HepG2 (cell line): ENCODE measurements around the gene DPP7. TPM values are rescaled to one million over a fixed set of nuclear protein-coding genes. Genes with fewer than 3 reads are reported as not detected.

Experiments
- CCAR2 ChIP-seq: fragments of 200-400 bp; formaldehyde crosslinking; optimal IDR thresholded peaks from 2 replicates; pipeline ENCODE3; 2018; ENCODE audit warnings: low read depth, mild to moderate bottlenecking, low read length, moderate library complexity
- CHCHD3 ChIP-seq: sonication (generic); formaldehyde crosslinking; IDR thresholded peaks from 2 replicates; pipeline ENCODE4 v1.8.0; 2022; ENCODE audit warnings: mild to moderate bottlenecking, missing genetic modification reagents, moderate library complexity
- EP300 ChIP-seq, 3 experiments: sonication (generic) in 1 of 3; formaldehyde crosslinking in 1 of 3; IDR thresholded peaks; 2 replicates each; pipeline versions ENCODE4 v1.5.1 to v1.6.1; 2011 to 2020; ENCODE audit warnings: low read depth in 2 of 3, low read length in 2 of 3, borderline replicate concordance in 1 of 3, improper control_type of control experiment in 1 of 3, mild to moderate bottlenecking in 1 of 3, missing genetic modification reagents in 1 of 3, moderate library complexity in 1 of 3
- FOSL1 ChIP-seq: sonication (generic); formaldehyde crosslinking; IDR thresholded peaks from 2 replicates; pipeline ENCODE4 v1.9.0; 2021; ENCODE audit warnings: missing genetic modification reagents, borderline replicate concordance
- FOXC1 ChIP-seq: sonication (generic); formaldehyde crosslinking; IDR thresholded peaks from 2 replicates; pipeline ENCODE4 v1.8.0; 2022; ENCODE audit warnings: mild to moderate bottlenecking, missing genetic modification reagents, borderline replicate concordance
- GATAD2A ChIP-seq: IDR thresholded peaks from 2 replicates; pipeline ENCODE4 v1.6.1; 2016
- HDAC6 ChIP-seq: fragments of 200-600 bp; sonication (generic); IDR thresholded peaks from 2 replicates; pipeline ENCODE4 v1.7.0; 2017; ENCODE audit warnings: mild to moderate bottlenecking, antibody characterized with exemption, low read length, low read depth
- KDM1A ChIP-seq: IDR thresholded peaks from 2 replicates; pipeline ENCODE4 v1.6.1; 2016; ENCODE audit warnings: missing compliant biosample characterization
- NFKB2 ChIP-seq: sonication (generic); formaldehyde crosslinking; IDR thresholded peaks from 2 replicates; pipeline ENCODE4 v1.4.0; 2020; ENCODE audit warnings: missing genetic modification reagents, borderline replicate concordance
- ONECUT2 ChIP-seq: sonication (generic); formaldehyde crosslinking; IDR thresholded peaks from 2 replicates; pipeline ENCODE4 v1.4.0; 2020; ENCODE audit warnings: missing genetic modification reagents
- PCBP1 ChIP-seq: fragments of 200-400 bp; formaldehyde crosslinking; IDR thresholded peaks from 2 replicates; pipeline ENCODE4 v1.6.1; 2017; ENCODE audit warnings: mild to moderate bottlenecking, low read depth, low read length, borderline replicate concordance
- POLR2AphosphoS2 ChIP-seq: IDR thresholded peaks from 2 replicates; pipeline ENCODE4 v1.6.1; 2011; ENCODE audit warnings: low read depth, low read length, improper control_type of control experiment
- TSC22D2 ChIP-seq: sonication (generic); formaldehyde crosslinking; IDR thresholded peaks from 2 replicates; pipeline ENCODE4 v1.5.1; 2020; ENCODE audit warnings: missing genetic modification reagents, mild to moderate bottlenecking, borderline replicate concordance
- ZKSCAN1 ChIP-seq: fragments of 150-350 bp; IDR thresholded peaks from 2 replicates; pipeline ENCODE4 v1.6.1; 2014; ENCODE audit warnings: low read length
- ZNF256 ChIP-seq: sonication (generic); formaldehyde crosslinking; conservative IDR thresholded peaks from 2 replicates; pipeline ENCODE4 v1.4.0; 2020; ENCODE audit warnings: missing genetic modification reagents
- ZNF326 ChIP-seq: sonication (generic); formaldehyde crosslinking; IDR thresholded peaks from 2 replicates; pipeline ENCODE4 v1.4.0; 2020; ENCODE audit warnings: missing genetic modification reagents, borderline replicate concordance
- ZNF333 ChIP-seq: sonication (generic); formaldehyde crosslinking; IDR thresholded peaks from 2 replicates; pipeline ENCODE4 v1.4.0; 2020; ENCODE audit warnings: mild to moderate bottlenecking, missing genetic modification reagents, borderline replicate concordance
- ZNF550 ChIP-seq: sonication (generic); formaldehyde crosslinking; IDR thresholded peaks from 2 replicates; pipeline ENCODE4 v1.4.0; 2020; ENCODE audit warnings: mild to moderate bottlenecking, missing genetic modification reagents, borderline replicate concordance
- ZNF557 ChIP-seq: sonication (generic); formaldehyde crosslinking; IDR thresholded peaks from 2 replicates; pipeline ENCODE4 v1.4.0; 2020; ENCODE audit warnings: missing genetic modification reagents
- ZNF709 ChIP-seq: sonication (generic); formaldehyde crosslinking; IDR thresholded peaks from 2 replicates; pipeline ENCODE4 v1.5.0; 2020; ENCODE audit warnings: mild to moderate bottlenecking, missing genetic modification reagents
- ZNF776 ChIP-seq: sonication (generic); formaldehyde crosslinking; IDR thresholded peaks from 2 replicates; pipeline ENCODE4 v1.4.0; 2020; ENCODE audit warnings: mild to moderate bottlenecking, missing genetic modification reagents
- polyA plus RNA-seq, 8 experiments: library from polyadenylated mRNA; depleted of rRNA in 3 of 8; stranded (reverse) in 7 of 8; unstranded in 1 of 8; fragments of >200 nt; fragmentation: Illumina TruSeq in 4 of 8; extraction: Trizol in 4 of 8; gene quantifications; 2 replicates each; pipeline versions ENCODE4 v1.2.1 to v1.2.3, GENCODE V29; 2011 to 2016; ENCODE audit warnings: low read depth in 4 of 8, missing spikeins in 1 of 8, mixed read lengths in 1 of 8; ENCODE audit not compliant: insufficient read depth in 1 of 8
- total RNA-seq, 5 experiments: library from RNA; depleted of rRNA; stranded (reverse); fragments of >200 nt; fragmentation: Illumina TruSeq; extraction: Trizol; gene quantifications; 2 replicates each; pipeline ENCODE4 v1.2.3, GENCODE V29; 2016; ENCODE audit warnings: low read depth in 1 of 5
- TF ChIP-seq, protein P1 (sequence below): sonication (generic); formaldehyde crosslinking; IDR thresholded peaks from 2 replicates; pipeline ENCODE4 v1.4.0; 2020; ENCODE audit warnings: mild to moderate bottlenecking, missing genetic modification reagents
- TF ChIP-seq, protein P2 (sequence below): sonication (generic); formaldehyde crosslinking; IDR thresholded peaks from 2 replicates; pipeline ENCODE4 v1.4.0; 2020; ENCODE audit warnings: missing genetic modification reagents, mild to moderate bottlenecking, borderline replicate concordance
- TF ChIP-seq, protein P3 (sequence below): sonication (generic); formaldehyde crosslinking; conservative IDR thresholded peaks from 2 replicates; pipeline ENCODE4 v1.4.0; 2020; ENCODE audit warnings: missing genetic modification reagents

DPP7 gene
- total and polyA plus RNA-seq, 2 of the 13 experiments (the other 11 are each of a cell fraction or from before 2014, with no cell fraction given) = 1.2 to 4.5 TPM

DNA sequence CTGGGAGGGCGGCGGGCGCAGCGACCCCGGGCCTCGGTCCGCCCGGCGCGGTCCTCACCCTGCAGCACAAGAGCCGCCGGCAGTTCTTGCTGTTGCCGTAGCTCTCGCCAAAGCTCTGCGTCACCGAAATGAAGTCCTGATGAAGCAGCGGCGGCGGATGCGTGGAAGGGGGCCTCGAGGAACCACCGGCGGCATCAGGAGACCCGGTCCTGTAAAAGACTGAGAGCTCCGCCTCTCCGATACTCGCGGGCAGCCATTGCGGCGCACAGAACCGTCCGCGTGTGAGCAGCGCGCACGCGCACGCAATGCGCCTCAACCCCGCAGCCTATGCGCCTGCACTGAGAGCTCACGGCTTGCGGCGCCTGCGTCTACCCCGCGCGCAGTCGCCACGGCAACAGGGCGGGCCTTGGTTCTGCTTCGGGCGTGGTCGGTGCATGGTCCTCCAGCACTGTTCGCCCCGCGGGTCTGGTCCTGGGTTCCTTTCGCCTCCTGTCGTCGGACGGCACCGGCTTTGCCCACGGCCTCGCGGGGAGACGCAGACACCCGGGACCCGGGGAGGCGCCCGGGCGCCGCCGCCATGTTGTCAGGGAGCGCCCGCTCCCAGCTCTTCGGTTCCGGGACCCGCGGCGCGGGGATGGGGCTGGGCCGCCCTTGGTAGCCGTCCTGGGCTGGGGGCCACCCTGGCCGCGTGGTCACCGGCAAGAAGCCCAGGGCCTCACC is 15.1 kb upstream of the DPP7 start (continued):
- TF ChIP-seq ZNF550 = no peak
- TF ChIP-seq KDM1A (CRISPR knock-in tag) = no peak
- TF ChIP-seq NFKB2 = peak; percentile 62; the same call in 1 of the 2 replicates
- TF ChIP-seq, protein P1, sequence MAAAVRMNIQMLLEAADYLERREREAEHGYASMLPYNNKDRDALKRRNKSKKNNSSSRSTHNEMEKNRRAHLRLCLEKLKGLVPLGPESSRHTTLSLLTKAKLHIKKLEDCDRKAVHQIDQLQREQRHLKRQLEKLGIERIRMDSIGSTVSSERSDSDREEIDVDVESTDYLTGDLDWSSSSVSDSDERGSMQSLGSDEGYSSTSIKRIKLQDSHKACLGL = peak; percentile 81
- peak; percentile 70; the same call in 1 of the 2 replicates for TF ChIP-seq ZNF776 (CRISPR knock-in tag)
- no peak; the same call in 1 of the 2 replicates for TF ChIP-seq ZNF709 (CRISPR knock-in tag)
- no peak for TF ChIP-seq ZNF557 (CRISPR knock-in tag)
- no peak; the same call in 1 of the 2 replicates for TF ChIP-seq ZNF333 (CRISPR knock-in tag)
- TF ChIP-seq ZNF256 = peak; percentile 32; the same call in 1 of the 2 replicates
- TF ChIP-seq, protein P2, sequence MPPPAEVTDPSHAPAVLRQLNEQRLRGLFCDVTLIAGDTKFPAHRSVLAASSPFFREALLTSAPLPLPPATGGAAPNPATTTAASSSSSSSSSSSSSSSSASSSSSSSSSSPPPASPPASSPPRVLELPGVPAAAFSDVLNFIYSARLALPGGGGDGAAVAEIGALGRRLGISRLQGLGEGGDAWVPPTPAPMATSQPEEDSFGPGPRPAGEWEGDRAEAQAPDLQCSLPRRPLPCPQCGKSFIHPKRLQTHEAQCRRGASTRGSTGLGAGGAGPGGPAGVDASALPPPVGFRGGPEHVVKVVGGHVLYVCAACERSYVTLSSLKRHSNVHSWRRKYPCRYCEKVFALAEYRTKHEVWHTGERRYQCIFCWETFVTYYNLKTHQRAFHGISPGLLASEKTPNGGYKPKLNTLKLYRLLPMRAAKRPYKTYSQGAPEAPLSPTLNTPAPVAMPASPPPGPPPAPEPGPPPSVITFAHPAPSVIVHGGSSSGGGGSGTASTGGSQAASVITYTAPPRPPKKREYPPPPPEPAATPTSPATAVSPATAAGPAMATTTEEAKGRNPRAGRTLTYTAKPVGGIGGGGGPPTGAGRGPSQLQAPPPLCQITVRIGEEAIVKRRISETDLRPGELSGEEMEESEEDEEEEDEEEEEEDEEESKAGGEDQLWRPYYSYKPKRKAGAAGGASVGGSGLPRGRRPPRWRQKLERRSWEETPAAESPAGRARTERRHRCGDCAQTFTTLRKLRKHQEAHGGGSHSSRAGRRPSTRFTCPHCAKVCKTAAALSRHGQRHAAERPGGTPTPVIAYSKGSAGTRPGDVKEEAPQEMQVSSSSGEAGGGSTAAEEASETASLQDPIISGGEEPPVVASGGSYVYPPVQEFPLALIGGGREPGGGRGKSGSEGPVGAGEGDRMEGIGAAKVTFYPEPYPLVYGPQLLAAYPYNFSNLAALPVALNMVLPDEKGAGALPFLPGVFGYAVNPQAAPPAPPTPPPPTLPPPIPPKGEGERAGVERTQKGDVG (CRISPR knock-in tag) = no peak
- no peak for TF ChIP-seq PCBP1
- no peak; a peak in 1 of 4 replicates for TF ChIP-seq EP300 (IDR thresholded peaks at IDR 0.05; ENCODE audit: low read depth in 2 of 2, low read length in 2 of 2)
- TF ChIP-seq EP300 (CRISPR knock-in tag; IDR thresholded peaks at IDR 0.05; ENCODE audit: borderline replicate concordance) = no peak
- TF ChIP-seq TSC22D2 (CRISPR knock-in tag) = peak; percentile 15; the same call in 1 of the 2 replicates
- TF ChIP-seq FOSL1 (CRISPR knock-in tag) = peak; percentile 16; the same call in 1 of the 2 replicates
- TF ChIP-seq CCAR2 = no peak
- TF ChIP-seq POLR2AphosphoS2 = no peak
- TF ChIP-seq GATAD2A (CRISPR knock-in tag) = no peak
- TF ChIP-seq ZNF326 = no peak
- TF ChIP-seq HDAC6 = no peak
- TF ChIP-seq ONECUT2 (CRISPR knock-in tag) = no peak
- TF ChIP-seq CHCHD3 = 0 out of 2 replicates have a peak, but pooled peaks have one; percentile 47
- peak; percentile 45; the same call in 1 of the 2 replicates for TF ChIP-seq FOXC1 (CRISPR knock-in tag)
- TF ChIP-seq ZKSCAN1 = no peak
- TF ChIP-seq, protein P3, sequence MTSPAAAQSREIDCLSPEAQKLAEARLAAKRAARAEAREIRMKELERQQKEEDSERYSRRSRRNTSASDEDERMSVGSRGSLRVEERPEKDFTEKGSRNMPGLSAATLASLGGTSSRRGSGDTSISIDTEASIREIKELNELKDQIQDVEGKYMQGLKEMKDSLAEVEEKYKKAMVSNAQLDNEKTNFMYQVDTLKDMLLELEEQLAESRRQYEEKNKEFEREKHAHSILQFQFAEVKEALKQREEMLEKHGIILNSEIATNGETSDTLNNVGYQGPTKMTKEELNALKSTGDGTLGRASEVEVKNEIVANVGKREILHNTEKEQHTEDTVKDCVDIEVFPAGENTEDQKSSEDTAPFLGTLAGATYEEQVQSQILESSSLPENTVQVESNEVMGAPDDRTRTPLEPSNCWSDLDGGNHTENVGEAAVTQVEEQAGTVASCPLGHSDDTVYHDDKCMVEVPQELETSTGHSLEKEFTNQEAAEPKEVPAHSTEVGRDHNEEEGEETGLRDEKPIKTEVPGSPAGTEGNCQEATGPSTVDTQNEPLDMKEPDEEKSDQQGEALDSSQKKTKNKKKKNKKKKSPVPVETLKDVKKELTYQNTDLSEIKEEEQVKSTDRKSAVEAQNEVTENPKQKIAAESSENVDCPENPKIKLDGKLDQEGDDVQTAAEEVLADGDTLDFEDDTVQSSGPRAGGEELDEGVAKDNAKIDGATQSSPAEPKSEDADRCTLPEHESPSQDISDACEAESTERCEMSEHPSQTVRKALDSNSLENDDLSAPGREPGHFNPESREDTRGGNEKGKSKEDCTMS = no peak
